ENCODE results near the gene PIWIL1. TPM values are rescaled to one million over a fixed set of nuclear protein-coding genes. Genes with fewer than 3 reads are reported as not detected.

PIWIL1 gene
- total RNA-seq, 1 experiment from 2014 or later, result not detected

- DNase-seq (no peak), ATAC-seq (no peak)
- intact Hi-C loops (cut with micrococcal nuclease), result no loop called here
- no peaks in the 10 kb centered on the region for H3K27me3 ChIP-seq (ENCODE audit: low read length)
- no peak overlapping the region for H2AFZ ChIP-seq (ENCODE audit: low read length)
- H3K9ac ChIP-seq (ENCODE audit: low read length), result no peak overlapping the region
- ChIA-PET POLR2A (ENCODE audit: unreplicated experiment) (no interaction called here), CTCF (no interaction called here)
- no peak overlapping the region for H3K27ac ChIP-seq (ENCODE audit: low read length)
- H3K79me2 ChIP-seq (ENCODE audit: low read length), result no peaks in the 10 kb centered on the region
- TF ChIP-seq CTCF (conservative IDR thresholded peaks at IDR 0.05; ENCODE audit: low read depth, low read length) (no peak), EZH2phosphoT487 (IDR thresholded peaks at IDR 0.05; ENCODE audit: borderline replicate concordance, low read length) (no peak), EZH2 (IDR thresholded peaks at IDR 0.05; ENCODE audit: low read length, unreplicated experiment) (no peak)
- BruUV-seq (replicated peaks), result no TSS peak
- no peaks in the 10 kb centered on the region for H4K20me1 ChIP-seq (ENCODE audit: low read length)
- no peaks in the 10 kb centered on the region for H3K9me3 ChIP-seq (ENCODE audit: low read length)
- no peaks in the 10 kb centered on the region for H3K9me2 ChIP-seq (replicated peaks; ENCODE audit: low read length)
- H3K36me3 ChIP-seq (ENCODE audit: low read depth, low read length), result no peaks in the 10 kb centered on the region
- H3K4me1 ChIP-seq (ENCODE audit: insufficient read depth, low read length), result no peaks in the 10 kb centered on the region
- no peak overlapping the region for H3K4me2 ChIP-seq (ENCODE audit: low read length)
- no peaks in the 10 kb centered on the region for H3F3A ChIP-seq (ENCODE audit: low read length, unreplicated experiment)
- H3K4me3 ChIP-seq (ENCODE audit: low read length), result no peak overlapping the region
Observed at GRCh38 chr12:130336723-130337487, 782 bp upstream of the PIWIL1 start.

GRCh38 chr12:130338794-130339601 lies 1.3 kb downstream of the PIWIL1 start:
- H3K27ac ChIP-seq (ENCODE audit: low read length), result no peak overlapping the region
- no peaks in the 10 kb centered on the region for H3F3A ChIP-seq (ENCODE audit: low read length, unreplicated experiment)
- no peaks in the 10 kb centered on the region for H3K9me2 ChIP-seq (replicated peaks; ENCODE audit: low read length)
- no peak overlapping the region for H3K4me2 ChIP-seq (ENCODE audit: low read length)
- POLR2A ChIA-PET (ENCODE audit: unreplicated experiment), result no interaction called here
- H3K4me1 ChIP-seq (ENCODE audit: insufficient read depth, low read length), result no peaks in the 10 kb centered on the region
- no peaks in the 10 kb centered on the region for H3K79me2 ChIP-seq (ENCODE audit: low read length)
- H4K20me1 ChIP-seq (ENCODE audit: low read length), result no peaks in the 10 kb centered on the region
- CTCF ChIA-PET, result no interaction called here
- no peak for DNase-seq
- no peak overlapping the region for H2AFZ ChIP-seq (ENCODE audit: low read length)
- H3K9me3 ChIP-seq (ENCODE audit: low read length), result no peaks in the 10 kb centered on the region
- no TSS peak for BruUV-seq (replicated peaks)
- no peaks in the 10 kb centered on the region for H3K27me3 ChIP-seq (ENCODE audit: low read length)
- intact Hi-C loops (cut with micrococcal nuclease), result no loop called here
- no peak for TF ChIP-seq EZH2 (IDR thresholded peaks at IDR 0.05; ENCODE audit: low read length, unreplicated experiment)
- TF ChIP-seq CTCF (conservative IDR thresholded peaks at IDR 0.05; ENCODE audit: low read depth, low read length), result no peak
- no peak for TF ChIP-seq EZH2phosphoT487 (IDR thresholded peaks at IDR 0.05; ENCODE audit: borderline replicate concordance, low read length)
- no peak overlapping the region for H3K9ac ChIP-seq (ENCODE audit: low read length)
- H3K36me3 ChIP-seq (ENCODE audit: low read depth, low read length), result no peaks in the 10 kb centered on the region
- H3K4me3 ChIP-seq (ENCODE audit: low read length), result no peak overlapping the region
- ATAC-seq, result no peak

GRCh38 chr12:130339951-130340350 lies 2.3 kb downstream of the PIWIL1 start:
- Histone ChIP-seq H3K4me2 (ENCODE audit: low read length) (no peak overlapping the region), H3K36me3 (ENCODE audit: low read depth, low read length) (no peaks in the 10 kb centered on the region), H3K27ac (ENCODE audit: low read length) (no peak overlapping the region), H3K4me3 (ENCODE audit: low read length) (no peak overlapping the region), H2AFZ (ENCODE audit: low read length) (no peak overlapping the region), H3K4me1 (ENCODE audit: insufficient read depth, low read length) (no peaks in the 10 kb centered on the region), H3K9me3 (ENCODE audit: low read length) (no peaks in the 10 kb centered on the region), H3K9me2 (replicated peaks; ENCODE audit: low read length) (no peaks in the 10 kb centered on the region), H3K27me3 (ENCODE audit: low read length) (no peaks in the 10 kb centered on the region), H3K9ac (ENCODE audit: low read length) (no peak overlapping the region), H3F3A (ENCODE audit: low read length, unreplicated experiment) (no peaks in the 10 kb centered on the region), H3K79me2 (ENCODE audit: low read length) (no peaks in the 10 kb centered on the region), H4K20me1 (ENCODE audit: low read length) (no peaks in the 10 kb centered on the region)
- ChIA-PET CTCF (no interaction called here), POLR2A (ENCODE audit: unreplicated experiment) (no interaction called here)
- TF ChIP-seq EZH2 (IDR thresholded peaks at IDR 0.05; ENCODE audit: low read length, unreplicated experiment), result no peak
- no peak for TF ChIP-seq CTCF (conservative IDR thresholded peaks at IDR 0.05; ENCODE audit: low read depth, low read length)
- no peak for TF ChIP-seq EZH2phosphoT487 (IDR thresholded peaks at IDR 0.05; ENCODE audit: borderline replicate concordance, low read length)
- intact Hi-C loops (cut with micrococcal nuclease), result no loop called here
- BruUV-seq (replicated peaks), result no TSS peak
- peak; percentile 4 for DNase-seq
- no peak for ATAC-seq

All from PC-3 (cell line).